ENCODE measurements around the gene GAL3ST3. TPM values are rescaled to one million over a fixed set of nuclear protein-coding genes. Genes with fewer than 3 reads are reported as not detected.

Gene GAL3ST3
- total and polyA plus RNA-seq, 8 donors, result 0.09 to 0.63 (median 0.20) TPM; not detected in 3

- peaks cover 6 to 22% of the 10 kb centered on the region in 2 donors for H3K27me3 ChIP-seq
- DNase-seq (peak in 1 of 4 donors; percentile 45), ATAC-seq (no peak)
- TF ChIP-seq CTCF (IDR thresholded peaks at IDR 0.05), result no peak
- no peak overlapping the region for H3K27ac ChIP-seq
- no peak overlapping the region for H3K4me3 ChIP-seq
- H3K9me3 ChIP-seq, result no peaks in the 10 kb centered on the region
- intact Hi-C loops (cut with DNase I), result no loop called here
- no peaks in the 10 kb centered on the region for H3K36me3 ChIP-seq
- peaks cover 0 to 31% of the 10 kb centered on the region in 2 donors for H3K4me1 ChIP-seq
These were observed 32.2 kb downstream of the GAL3ST3 start for GRCh38 chr11:66016793-66017177.

DNA sequence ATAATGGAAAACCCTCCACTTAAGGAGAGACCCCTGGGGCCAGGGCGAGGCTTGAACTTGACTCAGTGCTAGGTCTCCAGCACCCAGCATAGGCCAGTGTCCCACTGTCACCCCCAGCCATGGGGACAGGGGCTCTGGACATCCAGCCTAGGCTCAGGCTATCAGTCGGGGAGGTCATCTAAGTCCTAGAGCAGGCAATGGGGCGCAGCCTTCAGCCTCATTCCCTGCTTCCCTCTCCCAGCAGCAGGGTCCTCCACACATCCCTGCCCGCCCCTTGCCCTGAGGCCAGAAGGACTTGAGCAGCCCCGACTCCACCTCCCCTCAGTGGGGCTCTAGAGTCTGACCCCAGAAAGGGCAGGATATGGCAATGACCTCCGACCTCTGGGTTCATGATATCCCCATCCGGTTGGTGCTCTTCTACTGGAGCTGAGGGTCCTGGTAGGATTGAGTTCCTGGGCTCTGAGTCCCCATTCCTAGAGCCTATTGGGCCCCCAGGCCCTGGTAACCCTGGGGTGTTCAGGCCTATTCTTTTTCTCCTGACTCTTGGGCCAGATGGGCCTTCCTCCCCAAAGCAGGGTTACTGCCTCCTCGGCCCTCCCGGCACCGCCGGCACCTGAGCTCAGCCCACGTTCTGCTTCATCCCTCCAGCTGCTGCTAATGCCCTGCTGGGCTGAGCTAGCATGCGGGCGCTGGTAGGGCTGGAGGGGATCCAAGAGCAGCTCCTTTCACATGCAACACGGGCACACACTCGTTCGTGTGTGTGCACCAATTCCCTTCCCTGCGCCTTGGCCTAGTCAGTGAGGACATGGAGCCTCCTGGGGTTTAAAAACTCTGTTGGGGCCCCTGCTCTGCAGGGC, 32.8 kb downstream of the GAL3ST3 start:
- DNase-seq (peak in 1 of 4 donors; percentile 65), ATAC-seq (no peak)
- Histone ChIP-seq H3K4me1 (peaks cover 0 to 28% of the 10 kb centered on the region in 2 donors), H3K9me3 (no peaks in the 10 kb centered on the region), H3K27ac (no peak overlapping the region), H3K36me3 (no peaks in the 10 kb centered on the region), H3K4me3 (no peak overlapping the region), H3K27me3 (peaks cover 10 to 28% of the 10 kb centered on the region in 2 donors)
- intact Hi-C loops (cut with DNase I), result no loop called here
- no peak for TF ChIP-seq CTCF (IDR thresholded peaks at IDR 0.05)

GRCh38 chr11:66015454-66015881, 33.5 kb downstream of the GAL3ST3 start:
- intact Hi-C loops (cut with DNase I), result no loop called here
- Histone ChIP-seq H3K27ac (no peak overlapping the region), H3K27me3 (peaks cover 10 to 35% of the 10 kb centered on the region in 2 donors), H3K36me3 (no peaks in the 10 kb centered on the region), H3K9me3 (no peaks in the 10 kb centered on the region), H3K4me1 (peaks cover 0 to 21% of the 10 kb centered on the region in 2 donors), H3K4me3 (no peak overlapping the region)
- ATAC-seq, result no peak
- peak in 1 of 4 donors; percentile 54 for DNase-seq
- TF ChIP-seq CTCF (IDR thresholded peaks at IDR 0.05), result no peak

GRCh38 chr11:66014804-66015453, 34.0 kb downstream of the GAL3ST3 start:
- no peak overlapping the region for H3K27ac ChIP-seq
- intact Hi-C loops (cut with DNase I), result no loop called here
- peaks cover 10 to 39% of the 10 kb centered on the region in 2 donors for H3K27me3 ChIP-seq
- H3K4me1 ChIP-seq, result peaks cover 0 to 18% of the 10 kb centered on the region in 2 donors
- no peaks in the 10 kb centered on the region for H3K36me3 ChIP-seq
- ATAC-seq, result no peak
- TF ChIP-seq CTCF (IDR thresholded peaks at IDR 0.05), result no peak
- no peak overlapping the region for H3K4me3 ChIP-seq
- peak in 1 of 4 donors; percentile 70 for DNase-seq
- H3K9me3 ChIP-seq, result no peaks in the 10 kb centered on the region

- H3K27me3 ChIP-seq, result peaks cover 10 to 40% of the 10 kb centered on the region in 2 donors
- DNase-seq, result peak in 1 of 4 donors; percentile 39
- H3K4me3 ChIP-seq, result no peak overlapping the region
- no peak overlapping the region for H3K27ac ChIP-seq
- no peaks in the 10 kb centered on the region for H3K36me3 ChIP-seq
- TF ChIP-seq CTCF (IDR thresholded peaks at IDR 0.05), result no peak
- ATAC-seq, result no peak
- no peaks in the 10 kb centered on the region for H3K9me3 ChIP-seq
- intact Hi-C loops (cut with DNase I), result no loop called here
- peaks cover 0 to 18% of the 10 kb centered on the region in 2 donors for H3K4me1 ChIP-seq
These were observed 35.2 kb downstream of the GAL3ST3 start for GRCh38 chr11:66013762-66014100.
